Skeletal muscle tissue (tissue), 4 donors: ENCODE measurements around the gene CYP24A1. TPM values are rescaled to one million over a fixed set of nuclear protein-coding genes. Genes with fewer than 3 reads are reported as not detected.

Experiments used
- H3K27ac ChIP-seq: one replicate; pipeline ENCODE4 v1.7.0; 2013; ENCODE audit warnings: mild to moderate bottlenecking, low read depth, low read length, inconsistent platforms
- H3K27me3 ChIP-seq, 3 donors: one replicate each; pipeline ENCODE4 v1.7.0; 2013; ENCODE audit warnings: low read length in 3 of 3; ENCODE audit not compliant: control insufficient read depth in 3 of 3, insufficient read depth in 3 of 3
- H3K36me3 ChIP-seq, 3 donors: one replicate each; pipeline ENCODE4 v1.7.0; 2013; ENCODE audit warnings: low read length in 3 of 3; ENCODE audit not compliant: control insufficient read depth in 3 of 3, insufficient read depth in 3 of 3
- H3K4me1 ChIP-seq, 3 donors: one replicate each; pipeline ENCODE4 v1.7.0; 2013; ENCODE audit warnings: low read length in 3 of 3, mild to moderate bottlenecking in 3 of 3; ENCODE audit not compliant: control insufficient read depth in 3 of 3, insufficient read depth in 3 of 3
- H3K4me3 ChIP-seq, 3 donors: one replicate each; pipeline ENCODE4 v1.7.0; 2013; ENCODE audit warnings: low read length in 3 of 3
- H3K9ac ChIP-seq, 3 donors: one replicate each; pipeline ENCODE4 v1.7.0; 2013; ENCODE audit warnings: low read length in 3 of 3, mild to moderate bottlenecking in 3 of 3, moderate library complexity in 2 of 3, low read depth in 1 of 3
- H3K9me3 ChIP-seq, 3 donors: one replicate each; pipeline ENCODE4 v1.7.0; 2013; ENCODE audit warnings: low read length in 3 of 3; ENCODE audit not compliant: control insufficient read depth in 3 of 3
- total RNA-seq: library from RNA; depleted of rRNA; stranded (reverse); fragments of >200 nt; gene quantifications from one replicate; pipeline ENCODE4 v1.2.3, GENCODE V29; 2014
- donor health status: Osteomylitis.

Gene CYP24A1
- total RNA-seq, 1 donor from 2014 or later, result 1.0 TPM

DNA sequence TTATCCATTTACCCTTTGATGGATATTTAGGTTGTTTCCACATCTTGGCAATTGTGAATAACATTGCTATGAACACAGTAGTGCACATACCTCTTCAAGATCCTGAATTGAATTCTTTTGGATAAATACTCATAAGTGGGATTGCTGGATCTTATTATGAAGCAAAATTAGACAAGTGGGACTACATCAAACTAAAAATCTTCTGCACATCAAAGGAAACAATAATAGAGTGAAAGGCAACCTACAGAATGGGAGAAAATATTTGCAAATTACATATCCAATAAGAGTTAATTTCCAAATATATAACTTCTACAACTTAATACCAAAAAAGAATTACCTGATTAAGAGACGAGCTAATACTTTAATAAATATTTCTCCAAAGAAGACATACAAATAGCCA lies 65.0 kb downstream of the CYP24A1 start:
- no peaks in the 10 kb centered on the region for H3K4me1 ChIP-seq
- H3K9ac ChIP-seq, result no peak overlapping the region
- peaks cover 0 to 2% (median 0%) of the 10 kb centered on the region in 3 donors for H3K27me3 ChIP-seq
- no peak overlapping the region for H3K27ac ChIP-seq
- no peaks in the 10 kb centered on the region for H3K36me3 ChIP-seq
- no peaks in the 10 kb centered on the region for H3K9me3 ChIP-seq
- H3K4me3 ChIP-seq, result no peak overlapping the region

DNA sequence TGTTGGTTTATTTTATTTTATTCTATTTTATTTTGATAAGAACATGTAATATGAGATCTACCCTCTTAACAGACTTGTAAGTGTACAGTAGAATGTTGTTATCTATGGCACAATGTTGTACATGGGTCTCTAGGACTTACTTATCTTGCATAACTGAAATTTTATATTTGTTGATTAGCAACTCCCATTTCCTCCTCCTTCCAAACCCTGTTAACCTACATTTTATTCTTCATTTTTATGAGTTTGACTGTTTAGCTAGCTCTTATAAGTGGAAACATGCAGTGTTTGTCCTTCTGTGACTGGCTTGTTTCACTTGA lies 65.5 kb downstream of the CYP24A1 start:
- no peaks in the 10 kb centered on the region for H3K36me3 ChIP-seq
- H3K27ac ChIP-seq, result no peak overlapping the region
- no peak overlapping the region for H3K9ac ChIP-seq
- H3K9me3 ChIP-seq, result no peaks in the 10 kb centered on the region
- no peak overlapping the region for H3K4me3 ChIP-seq
- no peaks in the 10 kb centered on the region for H3K4me1 ChIP-seq
- peaks cover 0 to 3% (median 0%) of the 10 kb centered on the region in 3 donors for H3K27me3 ChIP-seq

DNA sequence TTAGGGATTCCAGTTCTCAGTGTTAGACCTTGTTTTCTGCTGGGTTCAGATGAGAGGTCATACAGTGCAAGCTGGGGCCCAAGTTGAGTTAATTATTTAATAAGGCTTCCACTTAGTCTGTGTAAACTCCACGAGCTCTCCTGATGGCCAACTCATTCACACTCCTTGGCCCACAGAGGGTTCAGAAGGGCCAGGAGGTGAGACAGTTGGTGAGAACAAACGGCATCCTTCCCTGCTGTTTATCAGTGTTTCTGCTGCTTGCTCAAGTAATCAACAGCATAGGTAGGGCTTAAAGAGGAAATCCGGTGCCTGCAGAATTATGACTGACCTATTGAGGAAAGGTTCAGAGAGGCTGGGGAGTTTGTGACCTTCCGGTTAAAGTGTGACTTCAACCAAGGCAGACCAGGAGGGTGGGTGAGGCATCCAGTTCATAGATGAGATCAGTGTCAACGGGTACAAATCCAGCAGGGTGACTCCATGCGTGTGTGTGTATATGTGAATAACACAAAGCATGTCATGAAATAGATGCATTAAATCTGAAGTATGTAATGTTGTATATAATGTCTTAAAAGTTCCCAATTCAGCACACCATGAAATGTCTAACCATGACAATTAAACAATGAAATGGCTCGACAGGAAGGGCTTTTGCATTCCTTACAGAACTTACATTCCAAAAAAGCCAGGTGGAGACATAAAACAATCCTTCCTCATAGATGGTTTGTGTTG lies 66.0 kb downstream of the CYP24A1 start:
- no peak overlapping the region for H3K4me3 ChIP-seq
- H3K27me3 ChIP-seq, result peaks cover 0 to 3% (median 0%) of the 10 kb centered on the region in 3 donors
- no peaks in the 10 kb centered on the region for H3K36me3 ChIP-seq
- H3K27ac ChIP-seq, result no peak overlapping the region
- no peak overlapping the region for H3K9ac ChIP-seq
- no peaks in the 10 kb centered on the region for H3K9me3 ChIP-seq
- no peaks in the 10 kb centered on the region for H3K4me1 ChIP-seq

DNA sequence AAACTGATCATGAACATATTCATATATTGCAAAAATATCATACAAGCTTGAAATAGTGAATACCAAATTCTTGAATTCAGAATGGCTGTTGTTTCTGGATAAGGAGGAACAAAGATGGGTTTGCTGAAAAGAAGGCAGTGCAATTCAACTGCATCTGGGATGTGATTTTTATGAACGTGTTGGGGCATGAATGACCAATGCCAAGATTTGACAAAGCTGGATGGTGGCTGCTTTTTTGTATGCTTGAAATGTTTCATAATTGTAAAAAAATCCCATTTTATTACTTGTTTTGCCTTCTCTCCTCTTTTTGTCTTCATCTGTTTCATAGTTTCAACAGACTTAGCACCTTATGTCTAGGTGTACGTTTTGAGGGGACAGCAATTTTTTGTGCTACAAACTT lies 66.6 kb downstream of the CYP24A1 start:
- peaks cover 0 to 3% (median 3%) of the 10 kb centered on the region in 3 donors for H3K27me3 ChIP-seq
- no peak overlapping the region for H3K4me3 ChIP-seq
- H3K27ac ChIP-seq, result no peak overlapping the region
- no peaks in the 10 kb centered on the region for H3K4me1 ChIP-seq
- no peaks in the 10 kb centered on the region for H3K9me3 ChIP-seq
- H3K9ac ChIP-seq, result no peak overlapping the region
- no peaks in the 10 kb centered on the region for H3K36me3 ChIP-seq

DNA sequence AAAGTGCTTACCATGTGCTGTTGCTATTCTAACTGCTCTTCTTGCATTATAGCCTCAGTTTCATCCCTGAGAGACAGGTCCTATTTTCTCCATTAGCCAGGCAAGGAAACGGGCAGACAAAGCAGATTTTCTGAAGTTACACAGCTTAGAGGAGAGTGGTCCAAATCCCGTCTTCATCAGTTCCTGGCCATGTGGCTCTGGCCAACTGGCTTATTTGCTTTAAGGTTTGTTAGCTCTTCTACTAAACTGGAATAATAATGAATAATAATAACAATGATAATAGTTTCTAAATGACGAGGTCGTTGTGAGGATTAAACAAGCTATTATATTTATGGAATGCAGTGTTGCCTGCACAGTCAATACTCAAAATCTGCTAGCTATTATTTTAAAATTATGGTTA lies 67.6 kb downstream of the CYP24A1 start:
- no peaks in the 10 kb centered on the region for H3K4me1 ChIP-seq
- no peaks in the 10 kb centered on the region for H3K9me3 ChIP-seq
- H3K9ac ChIP-seq, result no peak overlapping the region

DNA sequence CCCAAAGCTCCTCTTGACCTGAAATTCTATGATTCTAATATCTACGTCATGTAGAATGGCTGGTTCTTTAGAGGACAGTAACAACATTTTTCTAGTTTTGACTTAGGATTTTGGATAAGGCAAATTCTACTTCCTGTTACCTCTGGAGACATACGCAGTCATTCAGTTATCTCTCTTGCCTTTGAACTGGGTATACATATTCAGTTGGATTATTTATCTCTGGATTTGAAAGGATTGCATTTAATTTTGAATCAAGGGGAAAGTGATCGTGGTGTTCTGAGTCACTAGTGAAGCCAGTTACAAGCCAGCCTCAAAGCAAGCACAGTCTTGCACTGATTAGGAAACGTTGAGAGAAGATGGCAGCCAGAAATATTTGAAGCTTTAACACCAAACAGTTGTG lies 68.1 kb downstream of the CYP24A1 start:
- Histone ChIP-seq H3K27ac (no peak overlapping the region), H3K36me3 (no peaks in the 10 kb centered on the region), H3K4me3 (no peak overlapping the region), H3K27me3 (peaks cover 0 to 3% (median 3%) of the 10 kb centered on the region in 3 donors), H3K4me1 (no peaks in the 10 kb centered on the region), H3K9me3 (no peaks in the 10 kb centered on the region), H3K9ac (no peak overlapping the region)

More for the DNA sequence above, 67.6 kb downstream of the CYP24A1 start:
- Histone ChIP-seq H3K36me3 (no peaks in the 10 kb centered on the region), H3K27me3 (peaks cover 0 to 3% (median 3%) of the 10 kb centered on the region in 3 donors), H3K4me3 (no peak overlapping the region), H3K27ac (no peak overlapping the region)

DNA sequence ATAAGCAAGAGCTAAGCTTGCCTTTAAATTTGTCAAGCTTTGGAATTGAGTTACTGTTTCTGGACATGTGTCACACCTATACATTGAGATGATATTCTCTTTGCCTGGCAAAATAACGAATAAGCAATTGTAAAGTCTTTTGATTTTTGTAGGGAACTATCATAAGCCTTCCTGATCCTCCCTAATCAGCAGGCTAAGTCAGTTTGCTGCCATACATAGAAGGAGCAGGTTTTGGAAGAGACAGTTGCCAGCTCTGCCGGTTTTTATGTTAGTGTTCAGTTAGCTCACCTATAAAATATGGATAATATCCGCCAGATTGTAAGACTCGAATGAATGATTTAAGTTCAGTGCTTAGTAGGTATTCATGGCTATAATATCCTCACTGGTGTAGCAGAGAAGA lies 69.0 kb downstream of the CYP24A1 start:
- H3K4me3 ChIP-seq, result no peak overlapping the region
- peaks cover 0 to 3% (median 3%) of the 10 kb centered on the region in 3 donors for H3K27me3 ChIP-seq
- no peaks in the 10 kb centered on the region for H3K4me1 ChIP-seq
- H3K27ac ChIP-seq, result no peak overlapping the region
- no peaks in the 10 kb centered on the region for H3K36me3 ChIP-seq
- H3K9ac ChIP-seq, result no peak overlapping the region
- no peaks in the 10 kb centered on the region for H3K9me3 ChIP-seq

DNA sequence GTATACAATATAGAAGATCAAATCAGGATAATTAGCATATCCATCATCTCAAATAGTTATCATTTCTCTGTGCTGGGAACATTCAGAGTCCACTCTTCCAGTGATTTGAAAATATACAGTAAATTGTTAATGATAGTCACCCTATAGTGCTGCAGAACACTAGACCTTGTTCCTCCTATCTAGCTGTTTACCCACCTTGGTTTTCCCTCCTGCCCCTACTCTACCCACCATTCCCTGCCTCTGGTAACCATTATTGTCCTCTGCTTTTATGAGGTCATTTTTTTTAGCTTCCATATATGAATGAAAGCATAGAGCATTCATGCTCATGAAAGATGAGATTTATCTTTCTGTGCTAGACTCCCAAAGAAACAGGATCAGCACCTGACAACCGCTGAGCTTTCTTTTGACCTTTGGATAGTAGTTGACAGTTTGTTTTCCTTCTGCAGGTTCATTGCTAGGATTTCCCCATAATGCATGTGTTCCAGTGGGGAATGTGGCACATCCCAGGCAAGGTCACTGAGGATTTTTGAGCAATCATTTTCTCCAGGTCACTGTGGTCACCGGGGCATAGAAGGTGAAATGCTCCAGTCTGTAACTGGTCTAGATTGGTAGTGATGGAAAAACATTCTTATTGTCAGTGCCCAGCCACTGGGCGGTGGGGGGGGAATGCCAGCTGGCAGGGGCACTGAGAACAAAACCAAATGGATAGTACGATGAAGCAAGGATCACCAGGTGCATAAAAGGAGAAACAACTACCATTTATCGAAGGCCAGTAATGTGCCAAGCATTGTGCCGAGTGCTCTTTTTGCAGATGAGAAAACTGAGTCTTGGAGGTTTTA lies 69.8 kb downstream of the CYP24A1 start:
- Histone ChIP-seq H3K9ac (no peak overlapping the region), H3K4me3 (no peak overlapping the region), H3K27ac (no peak overlapping the region), H3K4me1 (no peaks in the 10 kb centered on the region), H3K27me3 (peaks cover 0 to 10% (median 3%) of the 10 kb centered on the region in 3 donors), H3K36me3 (no peaks in the 10 kb centered on the region), H3K9me3 (no peaks in the 10 kb centered on the region)
